Activated CD8-positive, alpha-beta memory T cell treated with anti-CD3 and anti-CD28 coated beads for 24 hours (primary cell): ENCODE data around the gene PMEPA1.

ENCODE experiments used
- DNase-seq: peaks from one replicate; pipeline ENCODE4 v3.0.0-alpha.2; 2020

The PMEPA1 gene

GRCh38 chr20:57676589-57677583, 32.9 kb downstream of the PMEPA1 start:
- no peak for DNase-seq

DNA sequence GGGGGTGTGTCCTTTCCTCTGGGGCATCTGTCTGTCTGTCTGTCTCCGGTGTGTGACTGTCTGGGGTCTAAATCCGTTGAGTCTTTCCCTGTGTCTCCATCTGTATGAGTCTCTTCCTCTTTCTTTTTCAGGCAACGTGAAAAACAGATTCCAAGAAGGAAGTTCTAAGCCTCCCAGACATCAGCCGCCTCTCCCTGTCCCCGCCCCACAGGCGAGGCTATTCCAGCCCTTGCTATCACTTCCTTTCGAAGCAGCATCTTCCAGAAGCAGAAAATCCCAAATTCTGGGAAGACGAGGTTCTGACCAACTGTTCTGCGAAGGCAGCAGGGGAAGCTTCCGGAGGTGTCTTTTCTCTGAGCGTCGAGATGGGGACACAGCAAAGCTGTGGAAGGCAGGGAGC, 34.0 kb downstream of the PMEPA1 start:
- DNase-seq = no peak

DNA sequence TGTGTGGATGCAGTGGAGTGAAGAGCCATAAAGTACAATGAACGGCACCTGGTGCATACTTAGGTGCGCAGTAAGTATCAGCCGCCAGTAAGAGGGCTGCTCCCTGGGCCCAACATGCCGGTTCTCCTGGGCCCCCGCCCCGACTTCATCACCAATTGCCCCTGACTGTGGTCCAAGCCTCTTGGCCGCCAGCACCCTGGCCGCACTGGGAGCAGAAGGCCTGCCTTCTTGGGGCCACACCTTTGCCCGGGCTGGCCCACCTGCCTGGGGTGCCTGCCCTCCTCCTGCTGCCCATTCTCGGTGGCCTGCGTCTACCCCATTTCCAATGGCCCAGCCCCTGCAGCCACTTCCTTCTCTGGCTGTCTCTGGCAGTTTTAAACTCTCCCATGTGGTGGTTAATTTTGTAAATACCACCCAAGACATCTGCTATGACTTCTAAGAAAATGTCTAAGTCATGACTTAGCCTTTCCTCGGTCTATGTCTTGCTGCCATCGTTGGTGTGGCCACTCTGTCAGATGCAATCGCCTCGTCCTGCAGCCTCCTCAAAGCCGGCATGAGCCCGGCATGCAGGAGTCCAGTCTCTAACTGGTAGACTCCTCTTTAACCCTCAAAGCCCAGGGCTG, 36.8 kb downstream of the PMEPA1 start:
- no peak for DNase-seq

DNA sequence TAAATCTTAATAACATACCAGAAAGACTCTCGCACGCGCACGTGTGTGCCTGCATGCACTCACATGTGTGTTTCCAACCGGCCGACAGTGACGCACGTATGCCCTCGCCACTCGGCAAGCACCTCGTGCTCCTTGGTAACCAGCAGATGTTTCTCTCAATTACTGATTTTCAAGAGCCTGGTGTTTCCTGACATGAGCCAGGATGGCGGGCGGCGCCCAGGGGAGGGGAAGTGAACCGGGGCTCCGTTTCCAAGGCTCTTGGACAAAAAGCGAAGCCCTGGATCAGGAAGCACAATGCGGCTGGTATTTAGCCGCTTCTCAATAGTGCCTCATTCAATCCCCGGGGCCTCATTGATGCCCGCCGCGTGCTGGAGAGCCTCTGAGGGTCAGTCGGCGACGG, 37.7 kb downstream of the PMEPA1 start:
- DNase-seq = no peak

- no peak for DNase-seq
These were observed 38.2 kb downstream of the PMEPA1 start for GRCh38 chr20:57671662-57672061.

DNA sequence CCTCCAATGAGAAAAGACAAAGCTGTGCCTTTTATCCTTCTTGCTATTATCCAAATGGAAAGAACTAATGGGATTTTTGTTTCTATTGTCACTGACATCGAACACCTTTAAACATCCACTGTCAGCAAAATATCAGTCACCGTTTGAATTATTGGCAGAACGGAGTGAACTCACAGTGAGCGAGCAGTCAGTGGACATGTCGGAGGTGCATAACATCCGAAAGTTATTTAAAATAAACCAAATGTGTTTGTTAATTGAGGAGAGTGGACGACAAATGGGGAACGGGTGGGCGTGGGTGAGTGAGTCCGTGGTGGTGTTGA, 38.8 kb downstream of the PMEPA1 start:
- no peak for DNase-seq

GRCh38 chr20:57670288-57671071, 39.3 kb downstream of the PMEPA1 start:
- DNase-seq = no peak

- no peak for DNase-seq
These were observed 40.2 kb downstream of the PMEPA1 start for GRCh38 chr20:57669632-57670031.

DNA sequence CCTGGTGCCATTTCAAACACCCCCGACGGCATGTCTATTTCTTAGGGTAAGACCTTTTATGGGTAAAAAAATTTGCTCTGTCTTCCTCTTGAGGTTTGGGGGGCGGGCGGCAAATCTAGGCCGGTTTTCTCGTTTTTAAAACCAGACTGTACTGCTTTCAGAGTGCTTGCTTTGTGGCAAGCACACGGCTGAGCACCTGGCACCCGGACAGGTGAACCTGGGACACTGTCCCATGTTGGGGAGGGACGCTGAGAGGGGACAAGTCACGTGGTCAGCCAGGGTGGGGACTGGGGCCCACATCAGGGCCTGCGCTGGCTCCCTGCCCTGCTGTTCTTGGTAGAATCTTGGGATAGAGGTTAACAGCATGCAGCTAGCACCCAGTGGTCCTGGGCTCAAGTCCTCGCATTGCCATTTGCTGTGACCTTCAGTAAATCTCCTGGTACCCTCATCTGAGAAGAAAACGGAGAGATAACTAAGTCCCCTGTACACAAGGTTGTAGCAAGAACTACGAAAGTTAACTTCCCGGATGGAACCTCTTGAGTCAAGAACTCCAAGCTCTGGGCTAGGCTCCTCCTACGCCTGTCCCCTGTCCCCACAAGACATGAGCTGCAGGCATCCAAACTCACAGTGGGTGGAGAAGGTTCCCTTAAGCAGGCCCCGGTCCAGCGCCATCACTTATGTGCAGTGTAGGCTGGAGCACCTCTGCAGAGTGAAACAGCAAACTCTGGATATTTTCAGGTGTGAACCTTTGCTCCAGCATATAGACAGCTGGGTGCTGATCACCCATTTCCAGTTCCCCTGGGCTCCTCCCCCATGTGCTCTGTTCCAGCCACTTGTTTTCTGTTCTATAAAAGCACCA, 41.7 kb downstream of the PMEPA1 start:
- no peak for DNase-seq

- no peak for DNase-seq
These were observed 42.4 kb downstream of the PMEPA1 start for GRCh38 chr20:57667388-57667787.

DNA sequence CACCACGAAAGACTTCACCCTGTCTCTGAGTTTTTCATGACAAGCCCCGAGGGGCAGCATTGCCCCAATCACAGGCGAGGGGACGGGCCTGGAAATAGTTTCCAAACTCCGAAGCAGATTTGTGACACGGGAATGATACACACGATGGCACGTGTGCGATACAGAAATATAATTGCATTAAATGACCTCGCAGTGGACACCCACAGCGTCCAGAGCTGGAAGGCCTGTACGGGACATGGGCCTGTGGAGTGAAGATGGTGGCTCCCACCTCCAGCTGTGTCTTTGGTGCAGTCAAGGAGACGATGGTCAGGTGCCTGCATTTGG, 43.0 kb downstream of the PMEPA1 start:
- no peak for DNase-seq

GRCh38 chr20:57666106-57666833, 43.5 kb downstream of the PMEPA1 start:
- DNase-seq = no peak

GRCh38 chr20:57665589-57665971, 44.2 kb downstream of the PMEPA1 start:
- DNase-seq = no peak

DNA sequence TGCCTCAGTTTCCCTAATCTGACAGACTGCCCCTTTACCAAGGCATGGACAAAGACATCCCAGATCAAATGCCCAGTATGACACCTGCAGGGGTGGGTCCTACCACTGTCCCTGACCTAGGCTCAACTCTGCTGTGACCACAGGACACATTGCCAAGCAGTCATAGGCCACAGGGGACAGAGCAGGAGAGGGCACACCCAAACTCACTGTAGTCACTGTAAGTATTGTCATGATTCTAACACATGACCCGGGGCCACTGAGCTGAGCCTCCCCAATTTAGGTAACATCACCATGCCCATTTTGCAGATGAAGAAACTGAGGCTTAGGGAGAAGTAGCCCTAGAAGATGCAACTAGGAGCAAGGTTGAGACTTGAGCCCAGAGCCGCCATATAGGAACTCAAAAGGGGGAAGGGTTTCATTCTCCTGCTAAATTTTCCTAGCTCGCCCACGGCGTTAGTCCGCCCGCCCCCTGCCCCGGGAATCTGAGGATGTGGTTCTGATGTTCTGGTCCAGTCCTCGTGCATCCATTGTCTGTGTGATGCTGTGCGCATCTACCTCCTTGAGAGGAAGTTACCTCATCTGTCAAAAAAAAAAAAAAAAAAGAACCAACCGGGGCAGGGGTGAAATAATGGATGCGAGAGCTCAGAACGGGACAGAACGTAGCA, 44.8 kb downstream of the PMEPA1 start:
- no peak for DNase-seq

- no peak for DNase-seq
These were observed 45.3 kb downstream of the PMEPA1 start for GRCh38 chr20:57664476-57664875.

GRCh38 chr20:57663681-57664451, 45.9 kb downstream of the PMEPA1 start:
- DNase-seq = no peak

GRCh38 chr20:57663241-57663640, 46.6 kb downstream of the PMEPA1 start:
- no peak for DNase-seq

- no peak for DNase-seq
These were observed 47.2 kb downstream of the PMEPA1 start for GRCh38 chr20:57662456-57663240.

- no peak for DNase-seq
These were observed 47.9 kb downstream of the PMEPA1 start for GRCh38 chr20:57661746-57662455.
